ENCODE results near the gene SLC6A3. TPM values are rescaled to one million over a fixed set of nuclear protein-coding genes. Genes with fewer than 3 reads are reported as not detected.

SLC6A3 gene
- total and polyA plus RNA-seq, 2 of the 13 experiments (the other 11 are each of a cell fraction or from before 2014, with no cell fraction given), result 0.01 TPM; not detected in 1

GRCh38 chr5:1420211-1421195 is 24.7 kb downstream of the SLC6A3 start (continued):
- TF ChIP-seq ATF6 (CRISPR knock-in tag; conservative IDR thresholded peaks at IDR 0.05) (no peak), JUN (CRISPR knock-in tag; IDR thresholded peaks at IDR 0.05) (no peak)
- TF ChIP-seq, protein P1, sequence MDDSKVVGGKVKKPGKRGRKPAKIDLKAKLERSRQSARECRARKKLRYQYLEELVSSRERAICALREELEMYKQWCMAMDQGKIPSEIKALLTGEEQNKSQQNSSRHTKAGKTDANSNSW (CRISPR knock-in tag; IDR thresholded peaks at IDR 0.05; ENCODE audit: borderline replicate concordance), result no peak

DNA sequence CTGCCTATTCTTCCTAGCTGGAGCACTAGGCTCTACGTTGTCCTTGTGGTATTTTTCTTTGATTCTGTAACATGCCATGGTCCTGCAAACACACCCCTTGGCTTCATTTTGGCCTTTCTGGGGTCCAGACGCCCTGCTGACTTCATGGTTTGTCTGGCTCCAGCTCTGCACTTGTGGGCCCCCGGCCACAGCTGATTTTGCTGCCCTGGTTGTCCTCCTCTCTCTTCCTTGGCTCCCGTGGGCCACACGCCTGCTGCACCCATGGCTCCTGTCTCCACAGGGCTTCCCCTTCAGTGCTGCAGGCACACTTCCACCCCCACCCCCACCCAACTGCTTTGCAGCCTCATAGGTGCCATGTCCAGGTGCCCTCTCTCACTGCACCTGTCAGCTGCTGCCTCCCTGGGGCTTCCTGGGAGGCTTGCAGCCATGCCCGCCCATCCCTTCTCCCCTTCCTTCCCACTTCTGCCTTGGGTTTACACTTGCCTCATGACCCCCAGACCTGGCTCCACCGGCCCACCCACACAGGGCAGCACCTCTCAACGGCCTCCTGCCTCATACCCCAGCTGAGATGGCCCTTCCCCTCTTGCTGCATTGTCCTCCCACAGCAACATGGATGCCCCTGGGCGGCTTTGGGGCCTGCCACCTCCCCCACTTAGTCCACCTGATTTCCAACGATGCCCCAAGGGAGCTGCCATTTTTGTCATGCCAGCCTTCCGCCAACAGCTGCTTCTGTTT is 25.6 kb downstream of the SLC6A3 start:
- H4K20me1 ChIP-seq (ENCODE audit: insufficient read depth, low read length), result 0 out of 2 replicates have a peak, but pooled peaks cover 2% of the 10 kb centered on the region
- H3K4me2 ChIP-seq (ENCODE audit: low read depth, low read length), result no peak overlapping the region
- TF ChIP-seq ZNF3 (CRISPR knock-in tag; IDR thresholded peaks at IDR 0.05), result no peak
- TF ChIP-seq NFYC (CRISPR knock-in tag; IDR thresholded peaks at IDR 0.05), result no peak
- no peak for TF ChIP-seq ZBTB49 (CRISPR knock-in tag; IDR thresholded peaks at IDR 0.05; ENCODE audit: borderline replicate concordance)
- no peak for TF ChIP-seq FOXP1 (IDR thresholded peaks at IDR 0.05)
- TF ChIP-seq FOXP1 (CRISPR knock-in tag; IDR thresholded peaks at IDR 0.05), result no peak
- no peak for TF ChIP-seq ZNF292 (CRISPR knock-in tag; IDR thresholded peaks at IDR 0.05; ENCODE audit: borderline replicate concordance, low read depth)
- TF ChIP-seq ZNF615 (CRISPR knock-in tag; IDR thresholded peaks at IDR 0.05; ENCODE audit: borderline replicate concordance), result no peak
- TF ChIP-seq ZNF18 (CRISPR knock-in tag; IDR thresholded peaks at IDR 0.05; ENCODE audit: insufficient replicate concordance), result no peak
- TF ChIP-seq ZNF296 (CRISPR knock-in tag; conservative IDR thresholded peaks at IDR 0.05), result no peak
- TF ChIP-seq, protein P2, sequence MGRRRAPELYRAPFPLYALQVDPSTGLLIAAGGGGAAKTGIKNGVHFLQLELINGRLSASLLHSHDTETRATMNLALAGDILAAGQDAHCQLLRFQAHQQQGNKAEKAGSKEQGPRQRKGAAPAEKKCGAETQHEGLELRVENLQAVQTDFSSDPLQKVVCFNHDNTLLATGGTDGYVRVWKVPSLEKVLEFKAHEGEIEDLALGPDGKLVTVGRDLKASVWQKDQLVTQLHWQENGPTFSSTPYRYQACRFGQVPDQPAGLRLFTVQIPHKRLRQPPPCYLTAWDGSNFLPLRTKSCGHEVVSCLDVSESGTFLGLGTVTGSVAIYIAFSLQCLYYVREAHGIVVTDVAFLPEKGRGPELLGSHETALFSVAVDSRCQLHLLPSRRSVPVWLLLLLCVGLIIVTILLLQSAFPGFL (CRISPR knock-in tag; IDR thresholded peaks at IDR 0.05), result no peak
- ChIA-PET POLR2A (no interaction called here), CTCF (ENCODE audit: low intra/inter-chr PET ratio, low total read pairs) (no interaction called here)
- DNase-seq (ENCODE audit: low spot score) (no peak), ATAC-seq (no peak), FAIRE-seq (no peak)
- H3K27ac ChIP-seq (ENCODE audit: extremely low read length, insufficient read depth, low read length), result no peak overlapping the region
- WGBS (ENCODE audit: low lambda C conversion rate), result 8% methylated on average over 11 of the region's 11 CpGs
- H3K9me3 ChIP-seq (ENCODE audit: low read length), result no peaks in the 10 kb centered on the region
- in situ Hi-C loops (cut with HindIII; ENCODE audit: extremely low pct_ligation_motif_present, low pct_unique_long_range_greater_than_20kb), result no loop called here
- no peaks in the 10 kb centered on the region for H3K36me3 ChIP-seq (replicated peaks in 1 of 2; ENCODE audit: control insufficient read depth in 1 of 2, insufficient read depth in 2 of 2, low read length in 2 of 2)
- no peak overlapping the region for H2AFZ ChIP-seq (ENCODE audit: low read length)
- peaks cover 10 to 23% of the 10 kb centered on the region in 2 experiments; a peak in 3 of 5 replicates for H3K27me3 ChIP-seq (ENCODE audit: control insufficient read depth in 1 of 2, insufficient read depth in 2 of 2, low read length in 2 of 2)
- BruUV-seq (replicated peaks), result no TSS peak
- no peaks in the 10 kb centered on the region for H3K79me2 ChIP-seq (ENCODE audit: insufficient read depth, low read length)
- no peak overlapping the region for H3K9ac ChIP-seq (ENCODE audit: insufficient read depth, low read depth, low read length)
- H3K4me3 ChIP-seq (replicated peaks in 1 of 3; ENCODE audit: insufficient read depth in 1 of 3, low read depth in 2 of 3, low read length in 3 of 3), result no peak overlapping the region
- H3K4me1 ChIP-seq (ENCODE audit: insufficient read depth, low read length), result no peaks in the 10 kb centered on the region
- intact Hi-C loops (cut with micrococcal nuclease; ENCODE audit: unreplicated experiment), result no loop called here
